ENCODE data around the gene PRX. TPM values are rescaled to one million over a fixed set of nuclear protein-coding genes. Genes with fewer than 3 reads are reported as not detected.

Gene PRX
- total RNA-seq, 2 donors from 2014 or later, result 3.3 to 6.4 TPM

GRCh38 chr19:40415768-40416167 is 2.6 kb upstream of the PRX start:
- DNase-seq, result no peak
- Histone ChIP-seq H3K27ac (ENCODE audit: low read depth, low read length) (no peak overlapping the region), H3K36me3 (ENCODE audit: control insufficient read depth, insufficient read depth, low read length) (no peaks in the 10 kb centered on the region), H3K4me1 (ENCODE audit: control insufficient read depth, insufficient read depth, low read length) (no peaks in the 10 kb centered on the region), H3K9me3 (ENCODE audit: control insufficient read depth, low read length) (no peaks in the 10 kb centered on the region), H3K9ac (ENCODE audit: extremely low read depth, low read length, poor library complexity, severe bottlenecking) (no peak overlapping the region), H3K4me3 (ENCODE audit: low read length) (no peak overlapping the region), H3K27me3 (ENCODE audit: control insufficient read depth, insufficient read depth, low read length, poor library complexity, severe bottlenecking) (no peaks in the 10 kb centered on the region)
- no peaks in the 10 kb centered on the region for H3K27me3 Mint-ChIP-seq (ENCODE audit: insufficient read depth)
- peaks cover 5% of the 10 kb centered on the region for H3K4me1 Mint-ChIP-seq
- no peaks in the 10 kb centered on the region for H3K9me3 Mint-ChIP-seq
- H3K4me3 Mint-ChIP-seq, result no peak overlapping the region
- H3K36me3 Mint-ChIP-seq (ENCODE audit: low read depth), result no peaks in the 10 kb centered on the region
- TF ChIP-seq CTCF (conservative IDR thresholded peaks at IDR 0.05), result no peak
- WGBS, 2 experiments (ENCODE audit: insufficient coverage in 1 of 2, insufficient read length in 1 of 2), result 93 to 100% methylated on average over 2 of the region's 2 CpGs
- no peak overlapping the region for H3K27ac Mint-ChIP-seq

- Histone ChIP-seq H3K4me1 (ENCODE audit: control insufficient read depth, insufficient read depth, low read length) (no peaks in the 10 kb centered on the region), H3K9ac (ENCODE audit: extremely low read depth, low read length, poor library complexity, severe bottlenecking) (no peak overlapping the region), H3K9me3 (ENCODE audit: control insufficient read depth, low read length) (no peaks in the 10 kb centered on the region), H3K4me3 (ENCODE audit: low read length) (no peak overlapping the region), H3K36me3 (ENCODE audit: control insufficient read depth, insufficient read depth, low read length) (no peaks in the 10 kb centered on the region), H3K27me3 (ENCODE audit: control insufficient read depth, insufficient read depth, low read length, poor library complexity, severe bottlenecking) (no peaks in the 10 kb centered on the region), H3K27ac (ENCODE audit: low read depth, low read length) (no peak overlapping the region)
- Mint-ChIP-seq H3K36me3 (ENCODE audit: low read depth) (no peaks in the 10 kb centered on the region), H3K27me3 (ENCODE audit: insufficient read depth) (no peaks in the 10 kb centered on the region), H3K9me3 (no peaks in the 10 kb centered on the region), H3K4me3 (no peak overlapping the region), H3K4me1 (peaks cover 5% of the 10 kb centered on the region), H3K27ac (no peak overlapping the region)
- TF ChIP-seq CTCF (conservative IDR thresholded peaks at IDR 0.05), result no peak
- DNase-seq, result peak; percentile 58
- WGBS, 2 experiments (ENCODE audit: insufficient coverage in 1 of 2, insufficient read length in 1 of 2), result 92 to 97% methylated on average over 13 to 21 of the region's 21 CpGs
These were observed 1.7 kb upstream of the PRX start for GRCh38 chr19:40414542-40415535.

- Histone ChIP-seq H3K4me3 (ENCODE audit: low read length) (no peak overlapping the region), H3K9me3 (ENCODE audit: control insufficient read depth, low read length) (no peaks in the 10 kb centered on the region), H3K27me3 (ENCODE audit: control insufficient read depth, insufficient read depth, low read length, poor library complexity, severe bottlenecking) (no peaks in the 10 kb centered on the region), H3K27ac (ENCODE audit: low read depth, low read length) (no peak overlapping the region), H3K4me1 (ENCODE audit: control insufficient read depth, insufficient read depth, low read length) (no peaks in the 10 kb centered on the region), H3K36me3 (ENCODE audit: control insufficient read depth, insufficient read depth, low read length) (no peaks in the 10 kb centered on the region), H3K9ac (ENCODE audit: extremely low read depth, low read length, poor library complexity, severe bottlenecking) (no peak overlapping the region)
- H3K27me3 Mint-ChIP-seq (ENCODE audit: insufficient read depth), result no peaks in the 10 kb centered on the region
- H3K4me1 Mint-ChIP-seq, result peaks cover 5% of the 10 kb centered on the region
- WGBS, 2 experiments (ENCODE audit: insufficient coverage in 1 of 2, insufficient read length in 1 of 2), result 81 to 100% methylated on average over 3 to 4 of the region's 4 CpGs
- no peak overlapping the region for H3K27ac Mint-ChIP-seq
- no peak for DNase-seq
- H3K9me3 Mint-ChIP-seq, result no peaks in the 10 kb centered on the region
- TF ChIP-seq CTCF (conservative IDR thresholded peaks at IDR 0.05), result no peak
- no peaks in the 10 kb centered on the region for H3K36me3 Mint-ChIP-seq (ENCODE audit: low read depth)
- H3K4me3 Mint-ChIP-seq, result no peak overlapping the region
These were observed 312 bp downstream of the PRX start for GRCh38 chr19:40412866-40413265.
